ENCODE data around the gene NEXN. TPM values are rescaled to one million over a fixed set of nuclear protein-coding genes. Genes with fewer than 3 reads are reported as not detected.

The NEXN gene
- total and polyA plus RNA-seq, 2 donors (not counting 1 experiment from before 2014, with no cell fraction given), result 0.07 to 0.81 TPM

DNA sequence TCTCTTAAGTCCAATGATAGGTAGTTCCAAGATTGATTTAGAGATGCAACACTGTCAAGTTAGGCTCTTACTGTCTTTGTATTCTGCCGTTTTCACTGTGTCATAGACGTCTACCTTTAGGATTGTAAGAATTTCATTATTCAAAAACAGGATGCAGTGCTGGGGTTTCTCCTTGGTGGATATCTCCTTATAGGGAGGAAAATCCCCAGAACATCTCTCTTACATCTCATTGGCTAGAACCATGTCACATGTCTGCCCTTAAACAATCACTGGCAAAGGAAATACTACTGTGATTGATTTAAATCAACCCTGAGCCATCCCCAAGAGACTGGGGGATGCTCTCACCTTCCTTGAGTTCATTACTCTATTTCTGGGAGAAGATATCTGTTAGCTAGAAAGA, 101.3 kb downstream of the NEXN start:
- POLR2A ChIA-PET, result no interaction called here
- H3K9me3 Mint-ChIP-seq (ENCODE audit: insufficient read depth), result no peaks in the 10 kb centered on the region
- Histone ChIP-seq H3K27me3 (replicated peaks in 1 of 4; ENCODE audit: control extremely low read depth in 1 of 4, control insufficient read depth in 3 of 4, insufficient read depth in 4 of 4, low read length in 3 of 4) (no peaks in the 10 kb centered on the region), H3K9ac (ENCODE audit: low read length) (no peak overlapping the region), H3K79me2 (ENCODE audit: control insufficient read depth, insufficient read depth, low read length) (peaks cover 42% of the 10 kb centered on the region), H3K27ac (ENCODE audit: low read length in 2 of 2) (no peak overlapping the region), H3K4me1 (ENCODE audit: control insufficient read depth in 2 of 2, insufficient read depth in 2 of 2, low read length in 2 of 2) (no peaks in the 10 kb centered on the region), H3K4me3 (ENCODE audit: control extremely low read depth in 1 of 5, extremely low read depth in 1 of 5, insufficient read depth in 1 of 5, low read depth in 2 of 5, low read length in 4 of 5) (no peak overlapping the region), H4K20me1 (ENCODE audit: control insufficient read depth, insufficient read depth, low read length, poor library complexity, severe bottlenecking) (no peaks in the 10 kb centered on the region), H3K36me3 (replicated peaks in 1 of 2; ENCODE audit: control extremely low read depth in 1 of 2, control insufficient read depth in 1 of 2, extremely low read depth in 1 of 2, insufficient read depth in 2 of 2, low read length in 1 of 2) (peaks cover 1 to 2% of the 10 kb centered on the region in 2 experiments), H3K9me3 (ENCODE audit: control extremely low read depth in 1 of 3, control insufficient read depth in 2 of 3, insufficient read depth in 1 of 3, low read length in 2 of 3) (no peaks in the 10 kb centered on the region), H2AFZ (ENCODE audit: insufficient read depth, low read depth, low read length, poor library complexity, severe bottlenecking) (no peak overlapping the region), H3K4me2 (replicated peaks; ENCODE audit: low read depth, low read length, poor library complexity, severe bottlenecking) (no peak overlapping the region)
- intact Hi-C loops (cut with micrococcal nuclease), result no loop called here
- H3K4me1 Mint-ChIP-seq, result peaks cover 13% of the 10 kb centered on the region
- no CpG with 5 or more reads among the region's 2 CpGs for WGBS (ENCODE audit: insufficient coverage)
- H3K27ac Mint-ChIP-seq, result no peak overlapping the region
- TF ChIP-seq EZH2 (IDR thresholded peaks at IDR 0.05; ENCODE audit: borderline replicate concordance, insufficient read depth, low read depth, low read length, poor library complexity, severe bottlenecking), result no peak
- TF ChIP-seq, protein P1, sequence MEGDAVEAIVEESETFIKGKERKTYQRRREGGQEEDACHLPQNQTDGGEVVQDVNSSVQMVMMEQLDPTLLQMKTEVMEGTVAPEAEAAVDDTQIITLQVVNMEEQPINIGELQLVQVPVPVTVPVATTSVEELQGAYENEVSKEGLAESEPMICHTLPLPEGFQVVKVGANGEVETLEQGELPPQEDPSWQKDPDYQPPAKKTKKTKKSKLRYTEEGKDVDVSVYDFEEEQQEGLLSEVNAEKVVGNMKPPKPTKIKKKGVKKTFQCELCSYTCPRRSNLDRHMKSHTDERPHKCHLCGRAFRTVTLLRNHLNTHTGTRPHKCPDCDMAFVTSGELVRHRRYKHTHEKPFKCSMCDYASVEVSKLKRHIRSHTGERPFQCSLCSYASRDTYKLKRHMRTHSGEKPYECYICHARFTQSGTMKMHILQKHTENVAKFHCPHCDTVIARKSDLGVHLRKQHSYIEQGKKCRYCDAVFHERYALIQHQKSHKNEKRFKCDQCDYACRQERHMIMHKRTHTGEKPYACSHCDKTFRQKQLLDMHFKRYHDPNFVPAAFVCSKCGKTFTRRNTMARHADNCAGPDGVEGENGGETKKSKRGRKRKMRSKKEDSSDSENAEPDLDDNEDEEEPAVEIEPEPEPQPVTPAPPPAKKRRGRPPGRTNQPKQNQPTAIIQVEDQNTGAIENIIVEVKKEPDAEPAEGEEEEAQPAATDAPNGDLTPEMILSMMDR (IDR thresholded peaks at IDR 0.05), result no peak
- CTCF ChIA-PET, result no interaction called here
- no peak overlapping the region for H3K4me3 Mint-ChIP-seq
- ATAC-seq (ENCODE audit: low read depth) (no peak), DNase-seq (no peak)
- H3K27me3 Mint-ChIP-seq, result no peaks in the 10 kb centered on the region

GRCh38 chr1:77990629-77991204, 102.3 kb downstream of the NEXN start:
- Histone ChIP-seq H3K36me3 (replicated peaks in 1 of 2; ENCODE audit: control extremely low read depth in 1 of 2, control insufficient read depth in 1 of 2, extremely low read depth in 1 of 2, insufficient read depth in 2 of 2, low read length in 1 of 2) (peaks cover 0 to under 1% of the 10 kb centered on the region in 2 experiments), H3K4me1 (ENCODE audit: control insufficient read depth in 2 of 2, insufficient read depth in 2 of 2, low read length in 2 of 2) (no peaks in the 10 kb centered on the region), H3K9ac (ENCODE audit: low read length) (no peak overlapping the region), H3K4me3 (ENCODE audit: control extremely low read depth in 1 of 5, extremely low read depth in 1 of 5, insufficient read depth in 1 of 5, low read depth in 2 of 5, low read length in 4 of 5) (no peak overlapping the region), H2AFZ (ENCODE audit: insufficient read depth, low read depth, low read length, poor library complexity, severe bottlenecking) (no peak overlapping the region), H3K27ac (ENCODE audit: low read length in 2 of 2) (no peak overlapping the region), H4K20me1 (ENCODE audit: control insufficient read depth, insufficient read depth, low read length, poor library complexity, severe bottlenecking) (no peaks in the 10 kb centered on the region), H3K9me3 (ENCODE audit: control extremely low read depth in 1 of 3, control insufficient read depth in 2 of 3, insufficient read depth in 1 of 3, low read length in 2 of 3) (no peaks in the 10 kb centered on the region), H3K27me3 (replicated peaks in 1 of 4; ENCODE audit: control extremely low read depth in 1 of 4, control insufficient read depth in 3 of 4, insufficient read depth in 4 of 4, low read length in 3 of 4) (no peaks in the 10 kb centered on the region), H3K79me2 (ENCODE audit: control insufficient read depth, insufficient read depth, low read length) (peaks cover 50% of the 10 kb centered on the region), H3K4me2 (replicated peaks; ENCODE audit: low read depth, low read length, poor library complexity, severe bottlenecking) (no peak overlapping the region)
- Mint-ChIP-seq H3K9me3 (ENCODE audit: insufficient read depth) (no peaks in the 10 kb centered on the region), H3K27ac (no peak overlapping the region), H3K4me3 (no peak overlapping the region), H3K27me3 (no peaks in the 10 kb centered on the region), H3K4me1 (peaks cover 13% of the 10 kb centered on the region)
- DNase-seq (no peak), ATAC-seq (ENCODE audit: low read depth) (no peak)
- CTCF ChIA-PET, result no interaction called here
- WGBS (ENCODE audit: insufficient coverage), result 82% methylated on average over 2 of the region's 3 CpGs
- no peak for TF ChIP-seq EZH2 (IDR thresholded peaks at IDR 0.05; ENCODE audit: borderline replicate concordance, insufficient read depth, low read depth, low read length, poor library complexity, severe bottlenecking)
- TF ChIP-seq, protein P1 (IDR thresholded peaks at IDR 0.05), result no peak
- intact Hi-C loops (cut with micrococcal nuclease), result no loop called here
- POLR2A ChIA-PET, result no interaction called here

Measured in B cell (primary cell).